Activated naive CD4-positive, alpha-beta T cell treated with Interleukin-2 at 50 U/mL for 16 hours (primary cell): ENCODE data around the gene POLN.
A peak's percentile ranks its signal among the peaks of the same experiment; 100 is the strongest.

Experiments
- DNase-seq: peaks from one replicate; pipeline ENCODE4 v3.0.0-alpha.2; 2020

POLN gene

GRCh38 chr4:2241410-2242353 is at the start of gene POLN, which contains the start of gene HAUS3:
TSS of gene POLN (minus strand) at chr4:2242121. CDS start at chr4:2229231, 12,890 bp downstream.
TSS of gene HAUS3 (minus strand) at chr4:2242121. CDS start at chr4:2240946, 1,175 bp downstream.
- peak; percentile 99 for DNase-seq

- peak; percentile 66 for DNase-seq
These were observed 49.2 kb upstream of the POLN start for GRCh38 chr4:2290974-2291704.

GRCh38 chr4:2290488-2290887 is 48.6 kb upstream of the POLN start:
- no peak for DNase-seq

- no peak for DNase-seq
These were observed 48.0 kb upstream of the POLN start for GRCh38 chr4:2289955-2290333.

GRCh38 chr4:2289311-2289954 is 47.5 kb upstream of the POLN start:
- no peak for DNase-seq

GRCh38 chr4:2288051-2288541 is 46.2 kb upstream of the POLN start:
- DNase-seq = no peak

GRCh38 chr4:2287594-2287915 is 45.6 kb upstream of the POLN start:
- DNase-seq = no peak

GRCh38 chr4:2286904-2287593 is 45.1 kb upstream of the POLN start:
- no peak for DNase-seq

GRCh38 chr4:2285613-2286381 is 43.9 kb upstream of the POLN start:
- DNase-seq = no peak

- no peak for DNase-seq
These were observed 43.2 kb upstream of the POLN start for GRCh38 chr4:2284934-2285612.

GRCh38 chr4:2284161-2284933 is 42.4 kb upstream of the POLN start:
- no peak for DNase-seq

GRCh38 chr4:2283199-2283711 is 41.3 kb upstream of the POLN start:
- DNase-seq = no peak

GRCh38 chr4:2281575-2282343 is 39.8 kb upstream of the POLN start:
- peak; percentile 64 for DNase-seq

GRCh38 chr4:2280531-2281300 is 38.8 kb upstream of the POLN start:
- no peak for DNase-seq

GRCh38 chr4:2277956-2278355 is 36.0 kb upstream of the POLN start:
- no peak for DNase-seq

GRCh38 chr4:2276581-2277325 is 34.8 kb upstream of the POLN start:
- no peak for DNase-seq

- no peak for DNase-seq
These were observed 33.8 kb upstream of the POLN start for GRCh38 chr4:2275546-2276251.
